Renal cortex interstitium (tissue), 11 donors: ENCODE measurements around the gene PIP5K1B. TPM values are rescaled to one million over a fixed set of nuclear protein-coding genes. Genes with fewer than 3 reads are reported as not detected.

Source experiments
- DNase-seq, 11 donors: peaks; one replicate each; pipeline ENCODE4 v3.0.0-alpha.2; 2013; ENCODE audit warnings: low read depth in 9 of 11, low spot score in 4 of 11; ENCODE audit errors: extremely low read depth in 1 of 11
- polyA plus RNA-seq, 3 donors: library from polyadenylated mRNA; unstranded; fragments of 120-200 nt; gene quantifications; one replicate each; pipeline ENCODE4 v1.2.1, GENCODE V29; 2013; ENCODE audit not compliant: insufficient read length in 3 of 3

PIP5K1B gene
- polyA plus RNA-seq, 3 donors: 6.3 to 8.4 (median 6.6) TPM

DNA sequence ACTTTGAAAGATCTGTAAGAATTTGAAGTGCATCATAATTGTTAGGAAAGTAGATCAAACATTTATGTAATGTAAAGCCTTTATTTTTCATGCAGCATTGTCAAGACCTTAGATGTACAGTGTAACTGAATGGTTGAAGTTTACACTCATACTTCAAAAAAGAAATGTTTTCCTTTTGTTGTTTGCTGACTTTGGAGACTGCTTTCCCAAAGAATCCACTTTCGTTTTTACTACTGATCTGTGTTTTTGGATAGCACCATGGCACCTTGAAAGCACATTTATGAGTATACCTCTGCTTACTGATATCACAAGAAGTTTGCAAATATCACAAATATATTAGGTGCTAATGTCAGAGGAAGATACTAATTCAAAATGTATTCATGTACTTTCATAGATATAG is 50.0 kb downstream of the PIP5K1B start:
- no peak for DNase-seq

DNA sequence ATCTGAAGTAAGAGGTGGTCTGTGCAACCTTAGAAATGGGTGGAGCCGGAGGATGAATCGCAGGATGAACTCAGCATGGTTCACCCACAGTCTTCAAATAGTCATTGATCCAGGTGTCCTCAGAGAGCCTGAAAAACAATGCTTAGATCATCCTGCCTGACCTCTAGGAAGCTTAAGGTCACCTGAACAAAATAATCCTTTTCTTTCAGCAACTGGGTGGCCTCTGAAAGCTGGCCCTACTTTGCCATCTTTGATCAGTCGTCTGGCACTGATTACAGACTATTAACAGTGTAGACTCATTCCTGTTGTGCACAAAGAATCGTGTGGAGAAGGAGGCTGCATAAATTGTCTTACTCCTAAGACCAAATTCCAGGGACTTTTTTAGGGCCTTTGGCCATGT is 50.7 kb downstream of the PIP5K1B start:
- DNase-seq: peak in 3 of 11 donors; percentile 5 to 38 (median 37)

DNA sequence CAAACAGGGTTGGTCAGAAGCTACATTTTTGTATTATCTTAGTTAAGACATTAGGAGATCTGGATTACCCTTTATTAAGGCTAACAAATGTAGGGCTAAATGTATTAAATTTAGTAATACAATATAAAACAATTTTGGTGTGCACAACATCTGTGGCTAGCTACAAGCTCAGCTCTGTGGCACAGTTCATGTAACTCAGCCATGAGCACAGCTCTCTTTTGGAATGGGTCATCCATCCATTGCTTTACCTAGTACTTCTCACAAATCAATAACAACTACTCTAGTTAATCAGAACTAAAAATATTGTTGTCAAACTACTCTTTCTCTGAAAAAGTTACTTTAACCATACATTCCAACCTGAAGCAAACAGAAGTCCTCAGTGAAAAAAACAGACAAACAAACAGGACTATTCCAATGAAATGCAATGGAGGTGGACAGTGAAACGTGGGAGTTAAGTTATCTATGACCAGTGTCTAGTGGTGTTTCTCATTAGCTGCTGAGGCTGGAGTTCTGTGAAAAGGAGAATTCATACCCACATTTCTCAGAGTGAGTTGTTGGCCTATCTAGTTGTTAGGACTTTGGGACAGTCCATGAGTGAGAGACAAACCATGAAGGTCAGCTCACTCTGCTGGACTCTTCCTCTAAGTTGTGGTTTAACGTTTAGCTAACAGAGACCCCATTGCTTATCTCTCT is 55.1 kb downstream of the PIP5K1B start:
- no peak for DNase-seq

DNA sequence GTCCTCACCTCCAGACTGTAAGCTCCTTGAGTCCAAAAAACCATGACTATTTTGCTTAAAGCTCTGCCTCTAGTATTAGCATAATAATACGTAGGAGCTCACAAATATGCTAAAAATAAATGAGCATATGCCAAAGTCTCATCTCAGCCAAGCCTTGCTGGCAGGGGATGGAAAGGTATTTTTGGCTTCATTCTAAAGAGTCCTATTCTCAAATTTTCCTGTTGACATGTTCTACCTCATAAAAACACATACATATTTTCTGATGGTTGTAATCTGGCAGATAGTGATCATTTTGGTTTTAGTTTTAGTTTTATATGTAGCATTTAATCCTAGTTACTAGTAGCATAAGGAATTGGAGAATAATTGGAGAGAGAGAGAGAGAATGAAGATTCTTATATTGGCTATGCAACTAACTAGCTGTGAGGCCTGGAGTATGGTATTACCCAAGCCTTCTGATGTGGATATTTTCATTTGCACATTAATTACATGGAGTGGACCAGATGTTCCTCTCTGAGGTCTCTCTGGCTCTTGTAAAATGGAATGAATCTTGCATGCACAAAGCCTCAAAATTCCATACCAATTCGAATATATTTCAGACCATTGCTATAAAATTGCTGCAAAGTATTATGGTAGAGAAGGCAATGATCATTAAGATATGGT is 55.8 kb downstream of the PIP5K1B start:
- DNase-seq: no peak

DNA sequence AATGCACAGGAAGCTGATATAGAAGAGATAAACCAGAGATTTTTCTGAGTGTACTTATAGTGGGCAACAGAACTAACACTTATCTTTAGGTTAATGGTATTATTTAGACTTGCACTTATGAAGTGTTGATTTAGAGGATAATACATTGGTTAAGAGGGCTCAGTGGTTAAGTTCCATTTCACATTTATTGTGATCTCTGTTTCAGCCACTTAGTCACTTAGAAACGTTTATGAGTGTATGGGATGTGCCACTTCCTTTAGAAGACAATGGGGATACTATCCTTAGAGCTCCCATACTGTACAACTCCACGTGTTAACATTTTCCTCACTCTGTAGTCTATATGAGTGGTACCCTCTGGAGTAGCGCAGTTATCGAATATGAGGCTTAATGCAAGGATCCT is 57.5 kb downstream of the PIP5K1B start:
- no peak for DNase-seq

GRCh38 chr9:68763104-68763503 is 58.1 kb downstream of the PIP5K1B start:
- DNase-seq: no peak

GRCh38 chr9:68768619-68769018 is 63.6 kb downstream of the PIP5K1B start:
- DNase-seq: no peak

DNA sequence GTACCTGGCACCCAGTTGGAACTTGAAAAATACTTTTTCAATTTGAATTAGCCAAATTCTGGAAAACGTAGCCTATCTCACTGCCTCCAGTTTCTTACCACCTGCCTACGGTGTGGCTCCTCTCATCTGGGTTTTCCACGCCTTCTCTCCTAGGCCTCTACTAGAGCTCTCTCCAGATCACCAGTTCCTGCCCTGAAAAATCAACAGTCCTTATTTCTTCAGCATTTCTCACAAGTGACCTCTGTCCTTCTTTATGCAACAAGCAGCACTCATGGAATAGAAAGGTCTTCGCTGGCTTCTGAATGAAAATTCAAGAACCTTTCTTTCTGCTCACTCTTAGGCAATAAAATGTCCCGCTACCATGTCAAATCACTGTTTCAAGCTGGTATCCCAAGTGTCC is 64.8 kb downstream of the PIP5K1B start:
- DNase-seq: no peak

GRCh38 chr9:68771376-68771775 is 66.3 kb downstream of the PIP5K1B start:
- DNase-seq: no peak

DNA sequence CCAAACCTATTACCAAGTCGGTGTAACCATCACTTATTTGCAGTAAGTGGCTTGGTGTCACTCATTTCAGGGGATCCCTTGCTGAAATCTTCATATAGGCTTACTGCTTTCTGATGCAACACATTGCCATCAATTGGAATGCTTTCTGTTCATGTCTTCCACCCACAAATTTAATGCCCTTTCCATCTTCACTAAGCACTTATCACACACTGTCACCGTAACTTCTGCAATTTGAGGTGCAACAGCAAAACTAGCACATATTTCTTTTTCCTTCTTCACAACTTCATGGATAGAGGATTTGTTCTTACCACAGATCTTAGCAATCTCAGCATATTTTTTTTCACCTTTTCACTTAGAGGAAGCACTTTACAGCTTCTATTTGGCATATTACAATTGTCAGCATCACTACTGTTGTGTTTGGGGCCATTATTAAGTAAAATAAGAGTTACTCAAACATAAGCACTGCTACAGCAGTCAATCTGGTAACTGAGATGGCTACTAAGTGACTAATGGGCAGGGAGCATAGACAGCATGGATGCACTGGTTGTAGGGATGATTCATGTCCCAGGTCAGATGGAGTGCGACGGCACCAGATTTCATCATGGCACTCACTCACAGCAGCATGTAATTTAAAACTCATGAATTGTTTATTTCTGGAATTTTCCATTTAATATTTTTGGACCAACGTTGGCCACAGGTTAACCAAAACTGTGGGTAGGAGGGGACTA is 70.1 kb downstream of the PIP5K1B start:
- no peak for DNase-seq

DNA sequence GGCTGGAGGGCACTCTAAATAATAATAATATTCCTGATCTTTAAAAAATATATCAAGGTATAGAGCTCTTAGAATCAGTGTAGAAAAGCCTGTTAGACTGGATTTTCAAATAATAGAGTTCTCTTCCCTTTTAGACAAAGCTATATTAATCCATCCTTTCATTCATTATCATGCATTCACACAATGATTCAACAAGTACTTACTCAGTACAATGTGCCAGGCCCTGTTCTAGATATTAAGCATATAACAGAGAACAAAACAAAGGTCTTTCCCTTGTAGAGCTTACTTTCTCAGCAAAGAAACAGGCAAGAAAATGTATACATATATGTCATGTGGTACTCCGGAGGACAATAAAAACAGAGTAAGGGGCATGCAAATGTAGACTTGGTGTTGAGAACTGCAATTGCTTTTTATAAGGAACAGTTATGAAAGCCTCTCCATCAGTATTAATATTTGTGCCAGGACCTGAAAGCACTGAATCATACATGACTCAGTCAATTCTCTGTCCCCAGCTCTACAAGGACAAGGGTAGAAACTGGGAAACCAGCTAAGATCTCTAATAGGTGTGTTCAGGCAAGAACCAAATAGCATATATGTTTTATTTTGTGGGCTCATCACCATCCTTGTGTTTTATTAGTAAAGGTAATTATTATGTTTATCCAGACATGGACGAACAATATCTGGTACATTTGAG is 72.2 kb downstream of the PIP5K1B start:
- no peak for DNase-seq

DNA sequence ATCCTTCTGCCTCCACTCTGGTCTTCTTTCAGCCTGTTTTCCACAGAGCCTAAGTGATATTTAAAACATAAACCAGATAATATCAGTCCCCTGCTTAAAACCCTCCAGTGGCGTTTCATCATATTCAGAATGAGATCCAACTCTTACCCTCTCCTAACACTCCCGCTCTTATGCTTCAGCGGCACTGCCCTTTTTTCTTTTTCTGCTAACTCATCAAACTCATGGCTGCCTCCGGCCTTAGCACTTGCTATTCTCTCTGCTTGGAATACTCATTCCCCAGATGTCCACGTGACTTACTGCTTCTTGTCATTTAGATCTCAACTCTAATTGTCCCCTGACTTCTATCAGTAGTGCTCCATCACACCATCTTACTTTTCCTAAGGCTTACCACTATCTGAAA is 73.6 kb downstream of the PIP5K1B start:
- no peak for DNase-seq

GRCh38 chr9:68779558-68780379 is 74.7 kb downstream of the PIP5K1B start:
- DNase-seq: peak; percentile 85 to 95 (median 92)

DNA sequence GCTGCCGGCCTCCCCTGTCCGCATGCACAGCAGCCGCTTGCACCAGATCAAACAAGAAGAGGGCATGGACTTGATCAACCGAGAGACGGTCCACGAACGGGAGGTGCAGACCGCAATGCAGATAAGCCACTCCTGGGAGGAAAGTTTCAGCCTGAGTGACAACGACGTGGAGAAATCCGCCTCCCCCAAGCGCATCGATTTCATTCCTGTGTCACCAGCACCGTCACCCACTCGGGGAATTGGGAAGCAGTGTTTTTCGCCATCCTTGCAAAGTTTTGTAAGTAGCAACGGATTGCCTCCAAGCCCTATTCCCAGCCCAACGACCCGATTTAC is 75.3 kb downstream of the PIP5K1B start:
- DNase-seq: no peak

DNA sequence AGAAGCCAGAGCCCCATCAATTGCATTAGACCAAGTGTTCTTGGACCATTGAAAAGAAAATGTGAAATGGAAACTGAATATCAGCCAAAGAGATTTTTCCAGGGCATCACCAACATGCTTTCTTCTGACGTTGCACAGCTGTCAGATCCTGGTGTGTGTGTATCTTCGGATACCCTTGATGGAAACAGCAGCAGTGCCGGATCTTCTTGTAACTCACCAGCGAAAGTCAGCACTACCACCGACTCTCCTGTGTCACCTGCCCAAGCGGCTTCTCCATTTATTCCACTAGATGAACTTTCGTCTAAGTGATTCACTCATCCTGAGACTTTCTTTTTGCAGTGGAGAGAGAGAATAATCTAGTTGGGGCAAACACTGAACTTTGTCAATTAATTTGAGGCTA is 75.7 kb downstream of the PIP5K1B start:
- DNase-seq: peak in 1 of 11 donors; percentile 7

DNA sequence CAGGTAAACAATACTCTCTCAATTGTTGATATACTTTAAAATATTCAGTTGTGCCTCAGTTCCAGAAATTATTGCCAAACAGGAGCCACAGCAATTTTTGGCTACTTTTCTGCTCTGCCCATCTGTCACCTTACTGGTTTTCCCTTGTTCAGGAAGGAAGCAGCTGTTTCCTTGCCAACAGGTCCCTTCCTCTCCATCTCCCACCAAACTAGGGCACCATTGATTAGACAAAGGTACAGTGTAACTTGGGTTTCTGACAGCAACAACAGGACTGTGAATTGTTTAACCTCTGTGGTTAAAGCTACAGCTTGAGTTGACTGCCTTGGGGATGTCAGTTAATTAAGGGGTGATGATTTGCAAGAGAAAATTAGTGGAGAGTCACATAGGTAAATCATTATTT is 76.9 kb downstream of the PIP5K1B start:
- no peak for DNase-seq

GRCh38 chr9:68782546-68782945 is 77.5 kb downstream of the PIP5K1B start:
- no peak for DNase-seq

- DNase-seq: no peak
Measured at GRCh38 chr9:68785965-68786364, 80.9 kb downstream of the PIP5K1B start.

- DNase-seq: no peak
Measured at GRCh38 chr9:68791169-68791568, 86.1 kb downstream of the PIP5K1B start.
